Measurements from ENCODE around the gene OTOP2.

- no peak for TF ChIP-seq CTCF (conservative IDR thresholded peaks at IDR 0.05; ENCODE audit: low read length)
- no peak for TF ChIP-seq EZH2phosphoT487 (IDR thresholded peaks at IDR 0.05; ENCODE audit: borderline replicate concordance)
Observed at GRCh38 chr17:74968361-74968780, 44.3 kb downstream of the OTOP2 start.

Measured in Loucy (cell line).